Measurements from ENCODE around the gene PARD3B. TPM values are rescaled to one million over a fixed set of nuclear protein-coding genes. Genes with fewer than 3 reads are reported as not detected.
A peak's percentile ranks its signal among the peaks of the same experiment; 100 is the strongest.

PARD3B gene
- total and polyA plus RNA-seq, 2 experiments from 2014 or later: 3.5 to 4.4 TPM

DNA sequence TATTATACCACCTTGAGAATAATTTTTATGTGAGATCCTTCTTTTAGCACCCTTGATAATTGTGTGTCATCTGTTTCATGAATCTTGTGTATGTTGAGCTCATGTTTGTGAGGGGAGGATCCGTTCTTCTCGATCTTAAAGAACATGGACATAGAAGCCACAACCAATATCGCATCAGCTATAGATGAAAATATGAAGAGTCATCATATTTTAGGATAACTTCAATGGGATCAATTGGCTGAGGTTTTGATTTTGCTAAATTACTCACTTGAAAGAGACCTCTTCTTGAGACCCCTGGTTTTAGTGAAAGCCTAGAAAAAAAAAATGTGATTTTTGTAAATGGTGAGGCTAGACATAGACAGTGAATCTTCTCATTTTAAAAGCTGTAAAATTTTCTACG, 751.7 kb downstream of the PARD3B start (continued):
- TF ChIP-seq, protein P1, sequence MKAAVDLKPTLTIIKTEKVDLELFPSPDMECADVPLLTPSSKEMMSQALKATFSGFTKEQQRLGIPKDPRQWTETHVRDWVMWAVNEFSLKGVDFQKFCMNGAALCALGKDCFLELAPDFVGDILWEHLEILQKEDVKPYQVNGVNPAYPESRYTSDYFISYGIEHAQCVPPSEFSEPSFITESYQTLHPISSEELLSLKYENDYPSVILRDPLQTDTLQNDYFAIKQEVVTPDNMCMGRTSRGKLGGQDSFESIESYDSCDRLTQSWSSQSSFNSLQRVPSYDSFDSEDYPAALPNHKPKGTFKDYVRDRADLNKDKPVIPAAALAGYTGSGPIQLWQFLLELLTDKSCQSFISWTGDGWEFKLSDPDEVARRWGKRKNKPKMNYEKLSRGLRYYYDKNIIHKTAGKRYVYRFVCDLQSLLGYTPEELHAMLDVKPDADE (IDR thresholded peaks at IDR 0.05): no peak
- no peak for TF ChIP-seq ZNF331 (CRISPR knock-in tag; IDR thresholded peaks at IDR 0.05; ENCODE audit: low read depth)

DNA sequence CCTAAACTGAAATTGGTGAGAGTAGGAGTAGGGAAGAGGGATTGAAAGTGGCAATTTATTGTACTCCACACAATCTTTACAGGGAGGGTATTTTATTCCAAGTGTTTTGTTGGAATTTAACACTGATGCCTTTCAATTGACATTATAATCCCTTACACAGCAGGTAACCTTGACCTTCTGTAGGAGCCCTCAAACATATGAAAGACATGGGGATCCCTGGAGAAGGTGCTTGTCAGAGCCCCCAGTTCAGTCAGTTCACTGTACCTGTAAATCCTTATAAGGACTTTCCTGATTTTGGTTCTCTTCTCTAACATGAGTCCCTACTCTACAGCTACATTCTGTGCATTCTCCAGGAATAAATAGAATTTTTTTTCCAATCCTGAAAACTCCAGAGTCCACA, 752.1 kb downstream of the PARD3B start:
- no peaks in the 10 kb centered on the region for H3K9me2 ChIP-seq (ENCODE audit: insufficient read depth)
- TF ChIP-seq, protein P2, sequence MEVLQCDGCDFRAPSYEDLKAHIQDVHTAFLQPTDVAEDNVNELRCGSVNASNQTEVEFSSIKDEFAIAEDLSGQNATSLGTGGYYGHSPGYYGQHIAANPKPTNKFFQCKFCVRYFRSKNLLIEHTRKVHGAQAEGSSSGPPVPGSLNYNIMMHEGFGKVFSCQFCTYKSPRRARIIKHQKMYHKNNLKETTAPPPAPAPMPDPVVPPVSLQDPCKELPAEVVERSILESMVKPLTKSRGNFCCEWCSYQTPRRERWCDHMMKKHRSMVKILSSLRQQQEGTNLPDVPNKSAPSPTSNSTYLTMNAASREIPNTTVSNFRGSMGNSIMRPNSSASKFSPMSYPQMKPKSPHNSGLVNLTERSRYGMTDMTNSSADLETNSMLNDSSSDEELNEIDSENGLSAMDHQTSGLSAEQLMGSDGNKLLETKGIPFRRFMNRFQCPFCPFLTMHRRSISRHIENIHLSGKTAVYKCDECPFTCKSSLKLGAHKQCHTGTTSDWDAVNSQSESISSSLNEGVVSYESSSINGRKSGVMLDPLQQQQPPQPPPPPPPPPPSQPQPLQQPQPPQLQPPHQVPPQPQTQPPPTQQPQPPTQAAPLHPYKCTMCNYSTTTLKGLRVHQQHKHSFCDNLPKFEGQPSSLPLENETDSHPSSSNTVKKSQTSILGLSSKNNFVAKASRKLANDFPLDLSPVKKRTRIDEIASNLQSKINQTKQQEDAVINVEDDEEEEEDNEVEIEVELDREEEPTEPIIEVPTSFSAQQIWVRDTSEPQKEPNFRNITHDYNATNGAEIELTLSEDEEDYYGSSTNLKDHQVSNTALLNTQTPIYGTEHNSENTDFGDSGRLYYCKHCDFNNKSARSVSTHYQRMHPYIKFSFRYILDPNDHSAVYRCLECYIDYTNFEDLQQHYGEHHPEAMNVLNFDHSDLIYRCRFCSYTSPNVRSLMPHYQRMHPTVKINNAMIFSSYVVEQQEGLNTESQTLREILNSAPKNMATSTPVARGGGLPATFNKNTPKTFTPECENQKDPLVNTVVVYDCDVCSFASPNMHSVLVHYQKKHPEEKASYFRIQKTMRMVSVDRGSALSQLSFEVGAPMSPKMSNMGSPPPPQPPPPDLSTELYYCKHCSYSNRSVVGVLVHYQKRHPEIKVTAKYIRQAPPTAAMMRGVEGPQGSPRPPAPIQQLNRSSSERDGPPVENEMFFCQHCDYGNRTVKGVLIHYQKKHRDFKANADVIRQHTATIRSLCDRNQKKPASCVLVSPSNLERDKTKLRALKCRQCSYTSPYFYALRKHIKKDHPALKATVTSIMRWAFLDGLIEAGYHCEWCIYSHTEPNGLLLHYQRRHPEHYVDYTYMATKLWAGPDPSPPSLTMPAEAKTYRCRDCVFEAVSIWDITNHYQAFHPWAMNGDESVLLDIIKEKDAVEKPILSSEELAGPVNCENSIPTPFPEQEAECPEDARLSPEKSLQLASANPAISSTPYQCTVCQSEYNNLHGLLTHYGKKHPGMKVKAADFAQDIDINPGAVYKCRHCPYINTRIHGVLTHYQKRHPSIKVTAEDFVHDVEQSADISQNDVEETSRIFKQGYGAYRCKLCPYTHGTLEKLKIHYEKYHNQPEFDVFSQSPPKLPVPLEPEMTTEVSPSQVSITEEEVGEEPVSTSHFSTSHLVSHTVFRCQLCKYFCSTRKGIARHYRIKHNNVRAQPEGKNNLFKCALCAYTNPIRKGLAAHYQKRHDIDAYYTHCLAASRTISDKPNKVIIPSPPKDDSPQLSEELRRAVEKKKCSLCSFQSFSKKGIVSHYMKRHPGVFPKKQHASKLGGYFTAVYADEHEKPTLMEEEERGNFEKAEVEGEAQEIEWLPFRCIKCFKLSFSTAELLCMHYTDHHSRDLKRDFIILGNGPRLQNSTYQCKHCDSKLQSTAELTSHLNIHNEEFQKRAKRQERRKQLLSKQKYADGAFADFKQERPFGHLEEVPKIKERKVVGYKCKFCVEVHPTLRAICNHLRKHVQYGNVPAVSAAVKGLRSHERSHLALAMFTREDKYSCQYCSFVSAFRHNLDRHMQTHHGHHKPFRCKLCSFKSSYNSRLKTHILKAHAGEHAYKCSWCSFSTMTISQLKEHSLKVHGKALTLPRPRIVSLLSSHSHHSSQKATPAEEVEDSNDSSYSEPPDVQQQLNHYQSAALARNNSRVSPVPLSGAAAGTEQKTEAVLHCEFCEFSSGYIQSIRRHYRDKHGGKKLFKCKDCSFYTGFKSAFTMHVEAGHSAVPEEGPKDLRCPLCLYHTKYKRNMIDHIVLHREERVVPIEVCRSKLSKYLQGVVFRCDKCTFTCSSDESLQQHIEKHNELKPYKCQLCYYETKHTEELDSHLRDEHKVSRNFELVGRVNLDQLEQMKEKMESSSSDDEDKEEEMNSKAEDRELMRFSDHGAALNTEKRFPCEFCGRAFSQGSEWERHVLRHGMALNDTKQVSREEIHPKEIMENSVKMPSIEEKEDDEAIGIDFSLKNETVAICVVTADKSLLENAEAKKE (CRISPR knock-in tag; IDR thresholded peaks at IDR 0.05): 0 out of 2 replicates have a peak, but pooled peaks have one; percentile 64
- TF ChIP-seq NANOG (IDR thresholded peaks at IDR 0.05; ENCODE audit: borderline replicate concordance): no peak; the same call in 1 of the 2 replicates
- peak overlapping the region; percentile 83 for H3K27ac Mint-ChIP-seq

More for the DNA sequence above, 752.1 kb downstream of the PARD3B start:
- Histone ChIP-seq H3K4me2 (0 out of 2 replicates have a peak overlapping the region, but pooled peaks have one; percentile 19), H3K27ac (ENCODE audit: low read depth) (no peak overlapping the region), H3K79me2 (replicated peaks; ENCODE audit: insufficient read depth) (no peaks in the 10 kb centered on the region), H2AFZ (no peak overlapping the region), H3K4me3 (no peak overlapping the region), H3K27me3 (ENCODE audit: insufficient read depth) (no peaks in the 10 kb centered on the region), H4K20me1 (replicated peaks; ENCODE audit: insufficient read depth) (no peaks in the 10 kb centered on the region), H3F3A (replicated peaks; ENCODE audit: low read depth) (no peaks in the 10 kb centered on the region), H3K4me1 (ENCODE audit: insufficient read depth) (peaks cover 26% of the 10 kb centered on the region), H3K36me3 (ENCODE audit: insufficient read depth) (no peaks in the 10 kb centered on the region)
- DNase-seq (ENCODE audit: low spot score) (peak; percentile 43), ATAC-seq (peak; percentile 92)
- no peaks in the 10 kb centered on the region for H3K9me3 Mint-ChIP-seq
- peaks cover 35% of the 10 kb centered on the region for H3K4me1 Mint-ChIP-seq
- H3K4me3 Mint-ChIP-seq: 0 out of 3 replicates have a peak overlapping the region, but pooled peaks have one; percentile 8
- H3K27me3 Mint-ChIP-seq (ENCODE audit: insufficient read depth, low read depth, poor library complexity): peaks cover 2% of the 10 kb centered on the region
- peaks cover 4% of the 10 kb centered on the region; the same call in 2 of the 3 replicates for H3K36me3 Mint-ChIP-seq (ENCODE audit: low read depth)
